T-helper 2 cell treated with Interferon-gamma antibody and Interleukin-4, amounts not matched to agents 5 μg/mL and 100 μg/mL, for 36 hours (primary cell): ENCODE measurements around the gene CIAO3.

Experiments used
- DNase-seq: peaks from one replicate; pipeline ENCODE4 v3.0.0; 2021; ENCODE audit warnings: low spot score
- H3K27ac Mint-ChIP-seq: one replicate; pipeline ENCODE4 v1.8.0; 2021; ENCODE audit warnings: mild to moderate bottlenecking, mixed read lengths
- H3K27me3 Mint-ChIP-seq: one replicate; pipeline ENCODE4 v1.8.0; 2021; ENCODE audit warnings: low read depth, mixed read lengths
- H3K36me3 Mint-ChIP-seq: one replicate; pipeline ENCODE4 v1.8.0; 2021; ENCODE audit warnings: low read depth, mixed read lengths
- H3K4me1 Mint-ChIP-seq: one replicate; pipeline ENCODE4 v1.8.0; 2021; ENCODE audit warnings: low read depth, mixed read lengths
- H3K4me3 Mint-ChIP-seq: one replicate; pipeline ENCODE4 v1.8.0; 2022; ENCODE audit warnings: mild to moderate bottlenecking, moderate library complexity, mixed read lengths
- H3K9me3 Mint-ChIP-seq: one replicate; pipeline ENCODE4 v1.8.0; 2021; ENCODE audit warnings: mixed read lengths

Gene CIAO3

DNA sequence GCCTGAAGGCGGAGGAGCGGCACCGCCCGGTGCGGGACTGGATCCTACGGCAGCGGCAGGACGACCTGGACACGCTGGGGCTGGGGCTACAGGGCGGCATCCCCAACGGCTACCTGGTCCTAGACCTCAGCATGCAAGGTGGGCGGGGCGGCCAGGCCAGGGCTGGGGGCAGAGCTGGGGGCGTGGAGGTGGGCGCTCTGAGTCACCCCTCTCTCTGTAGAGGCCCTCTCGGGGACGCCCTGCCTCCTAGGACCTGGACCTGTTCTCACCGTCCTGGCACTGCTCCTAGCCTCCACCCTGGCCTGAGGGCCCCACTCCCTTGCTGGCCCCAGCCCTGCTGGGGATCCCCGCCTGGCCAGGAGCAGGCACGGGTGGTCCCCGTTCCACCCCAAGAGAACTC is 27.6 kb upstream of the CIAO3 start:
- Mint-ChIP-seq H3K9me3 (no peaks in the 10 kb centered on the region), H3K36me3 (no peaks in the 10 kb centered on the region), H3K4me3 (no peak overlapping the region), H3K27me3 (no peaks in the 10 kb centered on the region), H3K27ac (no peak overlapping the region), H3K4me1 (no peaks in the 10 kb centered on the region)
- no peak for DNase-seq

DNA sequence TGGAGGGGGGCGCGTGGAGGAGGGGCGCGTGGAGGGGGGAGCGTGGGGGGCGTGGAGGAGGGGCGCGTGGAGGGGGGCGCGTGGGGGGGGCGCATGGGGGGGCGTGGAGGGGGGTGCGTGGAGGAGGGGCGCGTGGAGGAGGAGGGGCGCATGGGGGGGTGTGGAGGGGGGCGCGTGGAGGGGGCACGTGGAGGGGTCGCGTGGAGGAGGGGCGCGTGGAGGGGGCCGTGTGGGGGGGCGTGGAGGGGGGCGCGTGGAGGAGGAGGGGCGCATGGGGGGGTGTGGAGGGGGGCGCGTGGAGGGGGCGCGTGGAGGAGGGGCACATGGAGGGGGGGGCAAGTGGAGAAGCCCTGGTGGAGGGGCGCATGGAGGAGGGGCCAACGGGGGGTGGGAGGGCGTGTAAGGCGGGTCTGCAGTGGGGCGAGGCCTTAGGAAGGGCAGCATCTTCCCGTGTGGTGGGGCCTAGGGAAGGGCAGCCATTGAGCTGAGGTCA is 27.0 kb upstream of the CIAO3 start:
- Mint-ChIP-seq H3K4me3 (no peak overlapping the region), H3K4me1 (no peaks in the 10 kb centered on the region), H3K36me3 (no peaks in the 10 kb centered on the region), H3K27ac (no peak overlapping the region), H3K27me3 (no peaks in the 10 kb centered on the region), H3K9me3 (no peaks in the 10 kb centered on the region)
- DNase-seq = no peak

DNA sequence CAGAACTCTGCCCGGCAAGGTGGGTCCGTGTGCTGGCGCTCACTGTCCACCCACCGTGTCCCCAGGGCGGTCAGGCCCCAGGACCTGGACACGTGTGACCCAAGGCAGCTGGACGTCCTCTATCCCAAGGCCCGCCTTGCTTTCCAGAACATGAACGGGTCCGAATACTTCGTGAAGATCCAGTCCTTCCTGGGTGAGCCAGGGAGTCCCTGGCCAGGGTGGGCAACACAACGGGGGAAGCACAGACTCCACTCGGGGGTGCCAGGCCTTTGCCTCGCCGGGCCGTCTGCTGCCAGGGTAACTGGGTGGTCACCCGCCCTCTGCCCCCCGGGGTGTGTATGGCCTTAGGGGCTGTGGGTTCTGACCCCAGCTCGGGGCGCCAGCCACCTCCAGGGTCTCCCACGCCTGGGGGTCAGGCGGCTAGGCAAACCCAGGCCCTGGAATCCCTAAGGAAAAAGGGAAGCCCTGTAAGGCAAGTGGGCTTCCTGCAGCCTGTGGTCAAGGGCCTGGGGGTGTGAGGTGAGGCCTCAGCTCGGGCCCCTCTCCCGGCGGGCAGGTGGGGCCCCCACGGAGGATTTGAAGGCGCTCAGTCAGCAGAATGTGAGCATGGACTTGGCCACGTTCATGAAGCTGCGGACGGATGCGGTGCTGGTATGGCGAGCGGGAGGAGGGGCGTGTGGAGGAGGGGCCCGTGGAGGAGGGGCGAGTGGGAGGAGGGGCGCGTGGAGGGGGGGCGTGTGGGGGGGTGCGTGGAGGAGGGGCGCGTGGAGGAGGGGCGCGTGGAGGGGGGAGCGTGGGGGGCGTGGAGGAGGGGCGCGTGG is 26.2 kb upstream of the CIAO3 start:
- no peak for DNase-seq
- Mint-ChIP-seq H3K4me3 (no peak overlapping the region), H3K27ac (no peak overlapping the region), H3K9me3 (no peaks in the 10 kb centered on the region), H3K27me3 (no peaks in the 10 kb centered on the region), H3K36me3 (no peaks in the 10 kb centered on the region), H3K4me1 (no peaks in the 10 kb centered on the region)

DNA sequence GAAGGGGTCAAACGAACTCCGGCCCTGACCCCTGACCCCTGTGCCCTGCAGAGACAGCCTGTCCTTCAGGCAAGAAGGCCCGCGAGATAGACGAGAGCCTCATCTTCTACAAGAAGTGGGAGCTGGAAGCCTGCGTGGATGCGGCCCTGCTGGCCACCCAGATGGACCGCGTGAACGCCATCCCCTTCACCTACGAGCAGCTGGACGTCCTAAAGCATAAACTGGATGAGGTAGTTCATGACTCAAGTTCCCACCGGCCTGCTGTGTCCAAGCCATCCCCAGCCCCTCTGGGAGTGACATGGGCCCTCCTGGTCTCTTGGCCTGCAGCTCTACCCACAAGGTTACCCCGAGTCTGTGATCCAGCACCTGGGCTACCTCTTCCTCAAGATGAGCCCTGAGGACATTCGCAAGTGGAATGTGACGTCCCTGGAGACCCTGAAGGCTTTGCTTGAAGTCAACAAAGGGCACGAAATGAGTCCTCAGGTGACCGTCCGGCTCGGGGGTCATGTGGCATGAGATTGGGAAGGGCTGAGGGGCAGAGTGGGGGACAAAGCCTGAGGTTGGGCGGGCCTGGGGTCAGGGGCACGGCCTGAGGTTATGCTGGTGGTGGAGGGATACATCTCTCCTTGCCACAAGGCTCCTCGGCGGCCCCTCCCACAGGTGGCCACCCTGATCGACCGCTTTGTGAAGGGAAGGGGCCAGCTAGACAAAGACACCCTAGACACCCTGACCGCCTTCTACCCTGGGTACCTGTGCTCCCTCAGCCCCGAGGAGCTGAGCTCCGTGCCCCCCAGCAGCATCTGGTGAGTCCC is 25.4 kb upstream of the CIAO3 start:
- H3K27ac Mint-ChIP-seq = no peak overlapping the region
- H3K27me3 Mint-ChIP-seq = no peaks in the 10 kb centered on the region
- no peaks in the 10 kb centered on the region for H3K36me3 Mint-ChIP-seq
- H3K4me1 Mint-ChIP-seq = no peaks in the 10 kb centered on the region
- H3K4me3 Mint-ChIP-seq = no peak overlapping the region
- H3K9me3 Mint-ChIP-seq = no peaks in the 10 kb centered on the region
- DNase-seq = no peak

DNA sequence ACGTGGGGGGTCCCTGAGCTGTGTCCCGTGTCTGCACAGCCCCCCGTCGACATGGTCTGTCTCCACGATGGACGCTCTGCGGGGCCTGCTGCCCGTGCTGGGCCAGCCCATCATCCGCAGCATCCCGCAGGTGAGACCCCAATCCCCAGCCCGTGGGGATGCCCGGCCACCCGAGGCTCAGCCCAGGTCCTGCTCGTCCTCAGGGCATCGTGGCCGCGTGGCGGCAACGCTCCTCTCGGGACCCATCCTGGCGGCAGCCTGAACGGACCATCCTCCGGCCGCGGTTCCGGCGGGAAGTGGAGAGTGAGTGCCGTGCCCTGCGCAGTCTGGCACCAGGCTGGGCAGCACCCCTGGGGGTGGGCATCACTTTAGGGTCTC is 24.7 kb upstream of the CIAO3 start:
- Mint-ChIP-seq H3K9me3 (no peaks in the 10 kb centered on the region), H3K27ac (no peak overlapping the region), H3K4me3 (no peak overlapping the region), H3K36me3 (no peaks in the 10 kb centered on the region), H3K4me1 (no peaks in the 10 kb centered on the region), H3K27me3 (no peaks in the 10 kb centered on the region)
- no peak for DNase-seq

DNA sequence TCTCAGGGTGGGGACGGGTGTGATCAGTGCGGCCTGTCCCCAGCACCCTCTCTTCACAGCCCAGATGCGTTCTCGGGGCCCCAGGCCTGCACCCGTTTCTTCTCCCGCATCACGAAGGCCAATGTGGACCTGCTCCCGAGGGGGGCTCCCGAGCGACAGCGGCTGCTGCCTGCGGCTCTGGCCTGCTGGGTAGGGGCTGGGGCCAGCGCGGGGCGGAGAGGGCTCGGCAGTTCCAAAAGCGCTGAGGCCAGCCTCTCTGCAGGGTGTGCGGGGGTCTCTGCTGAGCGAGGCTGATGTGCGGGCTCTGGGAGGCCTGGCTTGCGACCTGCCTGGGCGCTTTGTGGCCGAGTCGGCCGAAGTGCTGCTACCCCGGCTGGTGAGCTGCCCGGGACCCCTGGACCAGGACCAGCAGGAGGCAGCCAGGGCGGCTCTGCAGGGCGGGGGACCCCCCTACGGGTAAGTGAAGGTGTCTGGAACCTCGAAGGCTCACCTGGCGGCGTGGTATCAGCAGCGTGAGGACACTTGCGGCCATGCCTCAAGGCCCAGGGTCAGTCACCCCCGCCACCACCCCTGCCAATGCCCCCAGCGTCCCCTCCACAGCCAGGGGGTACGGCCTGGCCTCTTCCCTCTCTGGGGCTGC is 24.2 kb upstream of the CIAO3 start:
- H3K27ac Mint-ChIP-seq = no peak overlapping the region
- no peaks in the 10 kb centered on the region for H3K9me3 Mint-ChIP-seq
- H3K27me3 Mint-ChIP-seq = no peaks in the 10 kb centered on the region
- no peak overlapping the region for H3K4me3 Mint-ChIP-seq
- H3K36me3 Mint-ChIP-seq = no peaks in the 10 kb centered on the region
- no peak for DNase-seq
- H3K4me1 Mint-ChIP-seq = no peaks in the 10 kb centered on the region

DNA sequence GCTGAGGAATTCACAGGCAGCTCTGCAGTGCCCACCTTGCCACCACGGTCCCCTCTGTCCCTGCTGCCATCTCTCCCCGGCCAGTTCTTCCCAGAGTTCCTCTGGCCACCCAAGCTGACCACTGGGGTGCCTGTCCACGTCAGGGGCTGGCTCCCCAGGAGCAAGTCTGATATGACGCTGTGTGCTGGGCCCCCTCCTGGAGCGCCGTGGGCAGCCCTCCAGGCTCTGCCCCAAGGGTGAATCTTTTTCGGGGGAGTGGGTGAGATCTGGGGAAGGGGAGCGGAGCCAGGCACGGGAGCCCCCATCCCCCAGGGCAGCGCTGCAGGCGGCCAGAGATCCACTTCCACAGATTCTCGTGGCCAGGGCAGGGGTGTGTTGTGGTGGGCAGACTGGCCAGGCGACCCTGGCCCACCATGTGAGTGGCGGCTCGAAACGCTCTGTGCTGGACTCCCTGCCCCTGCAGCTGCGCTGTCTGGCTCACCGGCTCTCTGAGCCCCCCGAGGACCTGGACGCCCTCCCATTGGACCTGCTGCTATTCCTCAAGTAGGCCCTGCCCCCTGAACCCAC is 23.5 kb upstream of the CIAO3 start:
- Mint-ChIP-seq H3K9me3 (no peaks in the 10 kb centered on the region), H3K27ac (no peak overlapping the region), H3K27me3 (no peaks in the 10 kb centered on the region), H3K4me3 (no peak overlapping the region), H3K4me1 (no peaks in the 10 kb centered on the region), H3K36me3 (no peaks in the 10 kb centered on the region)
- no peak for DNase-seq

DNA sequence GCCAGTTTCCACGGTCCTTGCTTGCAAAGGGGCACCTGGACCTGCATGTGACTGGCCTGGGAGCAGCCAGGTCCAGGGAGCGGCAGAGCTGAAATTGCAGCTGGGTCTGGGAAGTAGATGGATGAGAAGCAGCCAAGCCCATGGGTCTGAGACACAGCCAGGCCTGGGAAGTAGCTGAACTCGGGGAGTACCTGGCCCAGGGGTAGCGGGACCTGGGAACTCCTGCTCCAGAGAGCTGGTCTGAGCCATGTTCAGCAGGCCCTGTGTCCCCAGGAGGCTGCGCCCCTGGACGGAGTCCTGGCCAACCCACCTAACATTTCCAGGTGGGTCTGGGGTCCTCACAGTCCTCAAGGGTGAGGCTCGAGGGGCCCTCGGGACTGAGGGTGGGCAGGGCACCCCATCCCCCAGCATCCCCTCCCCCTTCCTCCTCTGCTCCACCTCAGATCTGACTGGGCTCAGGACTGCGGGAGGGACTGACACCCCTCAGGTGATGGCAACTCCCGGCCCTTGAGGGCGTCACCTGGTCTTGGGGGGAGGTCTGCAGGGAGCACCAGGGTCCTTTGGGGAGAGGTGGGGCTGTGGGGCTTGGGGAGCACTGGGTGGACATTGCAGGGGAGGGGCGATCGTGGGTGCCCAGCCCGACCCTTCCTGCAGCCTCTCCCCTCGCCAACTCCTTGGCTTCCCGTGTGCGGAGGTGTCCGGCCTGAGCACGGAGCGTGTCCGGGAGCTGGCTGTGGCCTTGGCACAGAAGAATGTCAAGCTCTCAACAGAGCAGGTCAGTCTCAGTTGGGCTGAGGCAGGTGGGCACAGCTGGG is 22.8 kb upstream of the CIAO3 start:
- no peaks in the 10 kb centered on the region for H3K4me1 Mint-ChIP-seq
- H3K36me3 Mint-ChIP-seq = no peaks in the 10 kb centered on the region
- DNase-seq = no peak
- no peak overlapping the region for H3K4me3 Mint-ChIP-seq
- no peaks in the 10 kb centered on the region for H3K9me3 Mint-ChIP-seq
- no peak overlapping the region for H3K27ac Mint-ChIP-seq
- H3K27me3 Mint-ChIP-seq = no peaks in the 10 kb centered on the region

DNA sequence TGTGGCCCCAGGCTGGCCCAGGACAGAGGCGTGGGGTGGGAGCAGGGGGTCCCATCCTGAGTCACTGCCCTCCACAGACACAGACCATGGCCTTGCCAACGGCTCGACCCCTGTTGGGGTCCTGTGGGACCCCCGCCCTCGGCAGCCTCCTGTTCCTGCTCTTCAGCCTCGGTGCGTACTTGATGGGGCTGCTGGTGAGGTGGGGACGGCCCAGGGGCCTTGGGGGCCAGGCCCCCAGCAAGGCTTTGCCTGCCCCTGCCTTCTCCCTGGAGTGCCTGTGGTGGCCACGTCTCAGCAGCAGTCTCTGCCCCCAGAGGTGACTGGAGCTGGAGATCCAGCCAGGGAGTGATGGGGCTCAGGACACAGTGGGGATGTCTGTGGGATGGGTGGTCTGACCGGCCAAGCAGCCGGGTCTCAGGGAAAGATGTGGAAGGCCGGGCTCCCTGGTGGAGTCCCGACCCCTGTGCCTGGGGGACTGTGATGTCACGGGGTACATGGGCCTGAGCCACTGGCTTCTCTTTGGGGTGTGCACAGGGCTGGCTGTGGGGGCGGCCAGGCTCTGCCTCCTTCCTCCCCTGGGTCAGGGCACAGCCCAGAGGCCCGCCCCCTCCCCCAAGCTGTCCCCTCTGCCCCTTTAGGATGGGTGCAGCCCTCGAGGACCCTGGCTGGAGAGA is 21.9 kb upstream of the CIAO3 start:
- Mint-ChIP-seq H3K4me3 (no peak overlapping the region), H3K36me3 (no peaks in the 10 kb centered on the region), H3K9me3 (no peaks in the 10 kb centered on the region), H3K27ac (no peak overlapping the region), H3K4me1 (no peaks in the 10 kb centered on the region), H3K27me3 (no peaks in the 10 kb centered on the region)
- DNase-seq = no peak

DNA sequence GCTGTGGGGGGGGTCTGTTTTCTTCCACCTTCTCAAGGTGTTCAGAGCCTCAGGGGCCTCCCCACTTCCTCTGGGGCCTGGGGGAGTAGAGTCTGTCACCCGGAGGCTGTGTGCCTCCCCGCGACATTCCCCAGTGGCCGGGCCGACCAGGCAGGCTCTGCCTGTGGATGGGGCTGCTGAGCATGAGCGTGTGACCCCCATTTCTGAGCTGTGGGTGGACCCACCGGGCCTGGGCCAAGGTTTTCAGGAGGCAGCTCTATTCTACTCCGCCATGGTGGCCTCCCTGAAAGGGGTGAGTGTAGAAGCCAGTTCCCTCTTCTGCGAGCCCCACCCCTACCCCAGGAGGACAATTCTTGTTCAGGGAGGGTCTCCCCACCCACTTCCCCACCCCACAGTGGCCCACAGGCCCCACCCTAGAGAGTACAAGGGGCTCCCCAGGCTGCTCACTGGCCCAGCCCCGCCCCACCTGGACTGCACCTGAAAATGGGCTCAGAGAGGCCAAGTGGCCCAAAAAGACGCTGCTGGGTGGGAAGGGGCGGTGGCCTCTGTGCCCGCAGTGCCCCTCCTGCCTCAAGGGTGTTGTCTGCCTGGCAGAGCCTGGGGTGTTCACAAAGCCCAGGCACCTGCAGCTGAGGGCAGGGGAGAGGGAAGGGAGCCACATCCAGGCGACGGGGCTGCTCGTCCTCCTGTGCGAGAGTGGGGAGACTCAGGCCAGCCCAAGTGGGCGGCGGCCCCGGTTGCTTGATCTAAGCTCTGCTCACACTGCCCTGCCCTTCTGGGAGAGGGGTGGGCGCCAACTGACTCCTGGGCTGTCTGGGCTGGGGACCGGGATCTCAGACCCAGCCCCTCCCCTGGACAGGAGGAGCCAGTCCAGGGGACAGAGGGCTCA is 21.1 kb upstream of the CIAO3 start:
- Mint-ChIP-seq H3K4me1 (no peaks in the 10 kb centered on the region), H3K9me3 (no peaks in the 10 kb centered on the region), H3K4me3 (no peak overlapping the region), H3K36me3 (no peaks in the 10 kb centered on the region), H3K27me3 (no peaks in the 10 kb centered on the region), H3K27ac (no peak overlapping the region)
- DNase-seq = no peak

DNA sequence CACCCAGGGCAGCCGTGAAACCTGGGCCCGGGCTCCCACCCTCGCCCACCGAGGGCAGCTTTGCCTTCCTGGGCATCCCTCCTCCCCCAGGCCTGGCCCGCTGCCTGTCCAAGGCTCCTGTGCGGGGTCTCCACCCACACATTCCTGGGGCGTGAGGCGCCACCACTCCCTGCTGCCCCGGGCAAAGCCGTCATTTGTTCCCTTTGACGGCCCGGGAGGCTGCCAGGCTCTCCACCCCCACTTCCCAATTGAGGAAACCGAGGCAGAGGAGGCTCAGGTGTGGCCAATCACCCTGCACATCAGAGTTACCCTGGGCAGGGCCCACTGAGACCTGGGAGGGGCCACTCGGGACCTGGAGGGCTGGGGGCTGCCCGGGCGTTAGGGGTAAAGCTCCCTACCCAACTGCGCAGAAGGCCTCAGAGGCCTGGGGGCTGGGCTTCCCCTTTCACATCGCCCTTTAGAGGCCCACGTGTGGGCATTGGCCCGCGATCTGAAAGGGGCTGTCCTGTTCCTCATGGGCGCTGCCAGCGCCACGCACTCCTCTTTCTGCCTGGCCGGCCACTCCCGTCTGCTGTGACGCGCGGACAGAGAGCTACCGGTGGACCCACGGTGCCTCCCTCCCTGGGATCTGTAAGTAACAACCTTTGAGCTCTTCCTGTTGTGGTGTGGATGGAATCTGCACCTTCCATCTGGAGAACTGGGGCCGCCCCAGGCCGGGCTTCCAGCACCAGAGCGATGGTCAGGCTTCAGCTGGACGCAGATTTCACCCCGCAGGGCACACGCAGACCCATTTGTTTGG is 19.9 kb upstream of the CIAO3 start, which contains the start of gene MSLN:
TSS of gene MSLN (plus strand) at position 190 of the 799 bp plus-strand sequence. CDS start 1,947 bp downstream, outside the sequence.
- H3K36me3 Mint-ChIP-seq = no peaks in the 10 kb centered on the region
- peaks cover 5% of the 10 kb centered on the region for H3K27me3 Mint-ChIP-seq
- no peak within 1 kb of the TSS for H3K27ac Mint-ChIP-seq
- H3K4me1 Mint-ChIP-seq = no peaks in the 10 kb centered on the region
- H3K9me3 Mint-ChIP-seq = no peaks in the 10 kb centered on the region
- H3K4me3 Mint-ChIP-seq = no peak within 1 kb of the TSS
- no peak for DNase-seq
